ENCODE data around the gene GHR. TPM values are rescaled to one million over a fixed set of nuclear protein-coding genes. Genes with fewer than 3 reads are reported as not detected.

Gene GHR
- total and polyA plus RNA-seq, 4 donors = 2.9 to 17.1 (median 8.6) TPM

DNA sequence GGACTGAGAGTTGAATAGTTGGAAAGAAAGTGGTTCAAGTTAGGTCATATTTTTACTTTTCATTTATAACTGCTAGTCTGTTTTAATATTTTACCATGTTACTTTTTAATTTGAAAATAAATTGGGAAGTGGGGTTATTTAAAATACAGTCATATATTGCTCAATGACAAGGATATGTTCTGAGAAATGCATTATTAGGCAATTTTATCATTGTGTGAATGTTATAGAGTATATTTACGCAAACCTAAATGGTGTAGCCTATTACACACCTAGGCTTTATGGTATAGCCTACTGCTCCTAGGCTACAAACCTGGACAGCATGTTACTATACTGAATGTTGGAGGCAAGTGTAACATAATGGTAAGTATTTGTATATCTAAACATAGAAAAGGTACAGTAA, 338.6 kb downstream of the GHR start:
- ATAC-seq (ENCODE audit: low FRiP score) (no peak), DNase-seq (no peak)
- H3K27ac ChIP-seq (ENCODE audit: low read depth in 1 of 2, low read length in 2 of 2) = no peak overlapping the region
- H3K9me3 ChIP-seq (ENCODE audit: control insufficient read depth, low read length) = no peaks in the 10 kb centered on the region
- no peaks in the 10 kb centered on the region for H3K4me1 ChIP-seq (ENCODE audit: control insufficient read depth in 1 of 2, insufficient read depth in 2 of 2, low read length in 2 of 2)
- no peak overlapping the region for H3K4me3 ChIP-seq (ENCODE audit: low read length in 2 of 2)
- H3K36me3 ChIP-seq (ENCODE audit: control insufficient read depth in 1 of 2, insufficient read depth in 2 of 2, low read length in 1 of 2) = no peaks in the 10 kb centered on the region
- no peaks in the 10 kb centered on the region for H3K27me3 ChIP-seq (ENCODE audit: control insufficient read depth in 1 of 2, insufficient read depth in 2 of 2, low read length in 1 of 2)
- WGBS, 2 donors = 97 to 100% methylated on average over 1 of the region's 1 CpG
- intact Hi-C loops (cut with DNase I) = no loop called here

DNA sequence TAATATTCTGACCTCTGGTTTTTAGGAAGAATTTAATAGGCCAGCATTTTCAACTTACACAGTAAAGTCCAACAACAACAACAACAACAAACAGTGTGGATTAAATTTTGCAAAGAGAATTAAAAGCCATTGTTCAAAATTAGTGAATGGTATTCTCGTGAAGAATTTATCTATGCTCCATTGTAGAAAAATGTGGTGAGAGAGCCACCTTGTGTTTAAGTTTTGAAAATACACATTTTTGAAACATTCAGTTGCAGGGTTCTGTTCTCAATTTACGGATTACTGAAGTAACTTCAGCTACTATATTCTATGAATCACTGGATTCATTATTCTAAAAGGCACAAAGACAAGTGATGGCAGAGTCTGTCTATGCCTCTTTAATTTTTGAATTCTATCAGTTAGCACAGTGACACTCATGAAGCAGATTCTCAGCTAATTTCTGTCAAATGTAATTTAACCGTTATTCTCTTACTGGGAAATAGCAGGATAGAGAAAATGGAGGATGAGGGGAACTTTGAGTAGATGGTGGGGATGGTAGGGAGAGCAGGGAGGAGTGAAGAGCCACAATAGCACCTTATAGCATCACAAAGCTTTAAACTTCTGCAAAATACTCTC, 344.4 kb downstream of the GHR start:
- Histone ChIP-seq H3K27ac (ENCODE audit: low read depth in 1 of 2, low read length in 2 of 2) (no peak overlapping the region), H3K4me1 (ENCODE audit: control insufficient read depth in 1 of 2, insufficient read depth in 2 of 2, low read length in 2 of 2) (no peaks in the 10 kb centered on the region), H3K27me3 (ENCODE audit: control insufficient read depth in 1 of 2, insufficient read depth in 2 of 2, low read length in 1 of 2) (no peaks in the 10 kb centered on the region), H3K4me3 (ENCODE audit: low read length in 2 of 2) (no peak overlapping the region), H3K36me3 (ENCODE audit: control insufficient read depth in 1 of 2, insufficient read depth in 2 of 2, low read length in 1 of 2) (no peaks in the 10 kb centered on the region), H3K9me3 (ENCODE audit: control insufficient read depth, low read length) (no peaks in the 10 kb centered on the region)
- intact Hi-C loops (cut with DNase I) = loop anchor here (1.0 to 5.0 kb wide), 3 partner anchors 760 to 911 kb away; no protein-coding TSS in a partner anchor
- peak; percentile 60 for ATAC-seq (ENCODE audit: low FRiP score)
- DNase-seq = no peak
- 33 to 34% methylated on average over 3 of the region's 3 CpGs for WGBS, 2 donors

DNA sequence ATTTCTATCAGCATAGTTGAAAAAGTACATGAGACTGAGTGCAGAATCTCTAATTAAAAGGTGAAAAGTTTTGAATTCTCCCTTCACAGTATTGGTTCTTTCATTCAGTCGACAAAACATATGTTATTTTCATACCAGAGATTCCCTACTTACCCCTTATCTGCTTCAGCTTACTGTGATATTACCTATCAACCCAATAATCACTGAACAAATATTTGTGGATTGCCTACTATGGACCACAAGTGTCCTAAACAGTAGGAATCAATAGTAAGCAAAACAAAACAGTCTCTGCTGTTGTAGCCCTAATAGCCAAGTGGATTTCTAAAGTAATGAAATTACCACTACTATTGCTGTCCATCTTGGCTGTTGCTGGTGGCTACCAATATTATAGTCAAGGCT, 344.9 kb downstream of the GHR start:
- WGBS, 2 donors = 47 to 65% methylated on average over 1 of the region's 1 CpG
- ATAC-seq (ENCODE audit: low FRiP score) = no peak
- Histone ChIP-seq H3K4me3 (ENCODE audit: low read length in 2 of 2) (no peak overlapping the region), H3K36me3 (ENCODE audit: control insufficient read depth in 1 of 2, insufficient read depth in 2 of 2, low read length in 1 of 2) (no peaks in the 10 kb centered on the region), H3K4me1 (ENCODE audit: control insufficient read depth in 1 of 2, insufficient read depth in 2 of 2, low read length in 2 of 2) (no peaks in the 10 kb centered on the region), H3K9me3 (ENCODE audit: control insufficient read depth, low read length) (no peaks in the 10 kb centered on the region), H3K27me3 (ENCODE audit: control insufficient read depth in 1 of 2, insufficient read depth in 2 of 2, low read length in 1 of 2) (no peaks in the 10 kb centered on the region), H3K27ac (ENCODE audit: low read depth in 1 of 2, low read length in 2 of 2) (no peak overlapping the region)
- no peak for DNase-seq
- intact Hi-C loops (cut with DNase I) = loop anchor here in 1 of 2 donors (5.0 kb wide), 2 partner anchors 761 to 911 kb away; no protein-coding TSS in a partner anchor

DNA sequence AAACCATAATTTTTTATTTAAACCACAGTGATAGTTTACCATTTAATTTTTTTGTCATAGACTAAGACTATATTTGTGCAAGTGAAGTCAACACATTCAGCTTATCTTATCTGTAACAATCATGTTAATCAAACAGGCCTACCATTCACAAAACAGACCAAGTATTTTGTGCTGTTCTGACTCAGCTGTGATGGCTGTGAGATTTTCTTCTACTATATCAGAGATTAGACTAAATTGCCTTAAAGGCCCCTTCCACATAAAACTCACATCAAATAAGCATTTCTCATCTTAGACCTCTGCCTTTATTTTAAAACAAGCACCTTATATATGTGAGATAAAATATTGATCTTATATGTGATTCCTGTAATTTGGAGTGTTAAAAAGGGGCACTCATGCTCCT, 346.8 kb downstream of the GHR start:
- intact Hi-C loops (cut with DNase I) = no loop called here
- ATAC-seq (ENCODE audit: low FRiP score) (no peak), DNase-seq (no peak)
- Histone ChIP-seq H3K27ac (ENCODE audit: low read depth in 1 of 2, low read length in 2 of 2) (no peak overlapping the region), H3K27me3 (ENCODE audit: control insufficient read depth in 1 of 2, insufficient read depth in 2 of 2, low read length in 1 of 2) (no peaks in the 10 kb centered on the region), H3K36me3 (ENCODE audit: control insufficient read depth in 1 of 2, insufficient read depth in 2 of 2, low read length in 1 of 2) (no peaks in the 10 kb centered on the region), H3K9me3 (ENCODE audit: control insufficient read depth, low read length) (no peaks in the 10 kb centered on the region), H3K4me3 (ENCODE audit: low read length in 2 of 2) (no peak overlapping the region), H3K4me1 (ENCODE audit: control insufficient read depth in 1 of 2, insufficient read depth in 2 of 2, low read length in 2 of 2) (no peaks in the 10 kb centered on the region)
